GM12878 (cell line): ENCODE data around the gene ACP4. TPM values are rescaled to one million over a fixed set of nuclear protein-coding genes. Genes with fewer than 3 reads are reported as not detected.

ENCODE experiments used
- ASH2L ChIP-seq: fragments of 300-600, 200-600 bp; sonication (generic); IDR thresholded peaks from 2 replicates; pipeline ENCODE4 v1.6.1; 2017; ENCODE audit warnings: low read depth, mild to moderate bottlenecking, borderline replicate concordance
- BCL11A ChIP-seq: IDR thresholded peaks from 2 replicates; pipeline ENCODE4 v1.6.1; 2011; ENCODE audit warnings: low read depth, low read length
- BRCA1 ChIP-seq: IDR thresholded peaks from 2 replicates; pipeline ENCODE4 v1.6.1; 2011; ENCODE audit warnings: low read depth, low read length, improper control_type of control experiment
- CBX3 ChIP-seq: fragments of 200-600 bp; sonication (generic); IDR thresholded peaks from 2 replicates; pipeline ENCODE4 v1.6.1; 2016; ENCODE audit warnings: low read depth, borderline replicate concordance
- ESRRA ChIP-seq: IDR thresholded peaks from 2 replicates; pipeline ENCODE4 v1.6.1; 2012; ENCODE audit warnings: mild to moderate bottlenecking, low read length, improper control_type of control experiment
- KLF5 ChIP-seq: fragments of 450-650 bp; IDR thresholded peaks from 2 replicates; pipeline ENCODE4 v1.6.1; 2014; ENCODE audit warnings: mild to moderate bottlenecking; ENCODE audit not compliant: partially characterized antibody
- MEF2A ChIP-seq: IDR thresholded peaks from 2 replicates; pipeline ENCODE4 v1.6.1; 2011; ENCODE audit warnings: low read depth, mild to moderate bottlenecking, low read length, moderate library complexity; ENCODE audit not compliant: insufficient read depth
- MXI1 ChIP-seq: fragments of 150-350 bp; IDR thresholded peaks from 2 replicates; pipeline ENCODE4 v1.6.1; 2011; ENCODE audit warnings: low read depth, mild to moderate bottlenecking, inconsistent platforms, low read length, improper control_type of control experiment
- MYC ChIP-seq: IDR thresholded peaks from 2 replicates; pipeline ENCODE4 v1.6.1; 2011; ENCODE audit warnings: mild to moderate bottlenecking, low read length, moderate library complexity, inconsistent platforms; ENCODE audit not compliant: insufficient read depth, insufficient replicate concordance, insufficient read length, severe bottlenecking
- NBN ChIP-seq: fragments of 450-650 bp; IDR thresholded peaks from 2 replicates; pipeline ENCODE4 v1.6.1; 2016
- RBBP5 ChIP-seq: fragments of 200-600 bp; sonication (generic); conservative IDR thresholded peaks from 2 replicates; pipeline ENCODE4 v1.6.1; 2016
- RCOR1 ChIP-seq: conservative IDR thresholded peaks from 2 replicates; pipeline ENCODE4 v1.6.1; 2012; ENCODE audit warnings: low read depth, low read length, improper control_type of control experiment
- RELA ChIP-seq: fragments of 450-650 bp; IDR thresholded peaks from 2 replicates; pipeline ENCODE4 v1.8.0; 2014; ENCODE audit warnings: borderline replicate concordance; ENCODE audit not compliant: partially characterized antibody
- TCF12 ChIP-seq: IDR thresholded peaks from 2 replicates; pipeline ENCODE4 v1.6.1; 2011; ENCODE audit warnings: low read depth, mild to moderate bottlenecking, low read length
- TCF3 ChIP-seq: IDR thresholded peaks from 2 replicates; pipeline ENCODE4 v1.6.1; 2012; ENCODE audit warnings: low read depth, mild to moderate bottlenecking, low read length, borderline replicate concordance; ENCODE audit not compliant: insufficient read depth
- YY1 ChIP-seq: IDR thresholded peaks from 2 replicates; pipeline ENCODE4 v1.6.1; 2011; ENCODE audit warnings: low read depth, mild to moderate bottlenecking, low read length
- ZBED1 ChIP-seq: IDR thresholded peaks from 2 replicates; pipeline ENCODE4 v1.6.1; 2016; ENCODE audit warnings: borderline replicate concordance
- polyA plus RNA-seq, 11 experiments: library from polyadenylated mRNA; depleted of rRNA in 4 of 11; unstranded in 6 of 11; stranded (reverse) in 5 of 11; fragments of >200 nt; fragmentation: Nextera tagmentation in 4 of 11; fragmentation: Illumina TruSeq in 1 of 11; extraction: Ambion mirVana in 4 of 11; extraction: Trizol in 1 of 11; gene quantifications; 1 replicate in 1 of 11; 2 replicates in 10 of 11; pipeline versions ENCODE4 v1.2.1 to v1.2.3, GENCODE V29; 2011 to 2016; ENCODE audit warnings: inconsistent platforms in 2 of 11, missing spikeins in 2 of 11, low read depth in 1 of 11
- total RNA-seq, 4 experiments: library from RNA; depleted of rRNA in 3 of 4; stranded (reverse); fragments of >200 nt in 3 of 4; fragmentation: Illumina TruSeq in 1 of 4; extraction: Trizol in 1 of 4; gene quantifications; 2 replicates each; pipeline versions ENCODE4 v1.2.1 to v1.2.3, GENCODE V29; 2013 to 2021
- TF ChIP-seq, protein P1 (sequence below): IDR thresholded peaks from 2 replicates; pipeline ENCODE4 v1.6.1; 2012; ENCODE audit warnings: low read length, inconsistent platforms
- TF ChIP-seq, protein P2 (sequence below): IDR thresholded peaks from 2 replicates; pipeline ENCODE4 v1.6.1; 2012; ENCODE audit warnings: low read depth, low read length, improper control_type of control experiment

The ACP4 gene
- total and polyA plus RNA-seq, 10 of the 15 experiments (the other 5 are each of a cell fraction or from before 2014, with no cell fraction given): not detected

DNA sequence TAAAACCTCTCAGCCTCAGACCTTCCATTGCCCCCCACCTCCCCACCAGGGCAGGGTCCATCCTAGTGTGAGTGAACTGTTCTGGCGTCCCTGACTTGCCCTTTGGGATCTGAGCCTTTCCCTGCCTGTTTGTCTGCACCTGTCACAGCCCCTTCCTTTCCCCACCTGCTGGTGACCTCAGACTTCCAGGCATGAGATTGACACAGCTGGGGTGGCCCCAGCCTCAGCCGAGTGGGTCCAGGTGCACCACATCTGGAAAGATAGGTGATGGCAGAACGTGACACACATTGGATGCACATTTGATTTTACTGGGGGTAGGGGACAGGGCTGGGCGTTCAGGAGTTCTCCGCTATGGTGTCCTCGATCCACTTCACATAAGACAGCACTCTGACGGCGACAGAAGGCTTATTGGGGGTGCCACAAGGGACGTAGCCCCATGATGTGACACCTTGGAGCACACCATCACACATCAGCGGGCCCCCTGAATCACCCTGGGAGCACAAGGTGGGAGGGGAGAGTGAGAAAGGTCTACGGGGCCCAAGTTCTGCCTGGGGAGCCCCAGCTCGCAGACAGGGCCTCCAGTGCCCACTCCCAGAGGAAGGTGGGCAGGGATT lies 28.8 kb downstream of the ACP4 start (continued):
- no peak for TF ChIP-seq ESRRA
- peak; percentile 91 for TF ChIP-seq TCF12
- TF ChIP-seq, protein P1, sequence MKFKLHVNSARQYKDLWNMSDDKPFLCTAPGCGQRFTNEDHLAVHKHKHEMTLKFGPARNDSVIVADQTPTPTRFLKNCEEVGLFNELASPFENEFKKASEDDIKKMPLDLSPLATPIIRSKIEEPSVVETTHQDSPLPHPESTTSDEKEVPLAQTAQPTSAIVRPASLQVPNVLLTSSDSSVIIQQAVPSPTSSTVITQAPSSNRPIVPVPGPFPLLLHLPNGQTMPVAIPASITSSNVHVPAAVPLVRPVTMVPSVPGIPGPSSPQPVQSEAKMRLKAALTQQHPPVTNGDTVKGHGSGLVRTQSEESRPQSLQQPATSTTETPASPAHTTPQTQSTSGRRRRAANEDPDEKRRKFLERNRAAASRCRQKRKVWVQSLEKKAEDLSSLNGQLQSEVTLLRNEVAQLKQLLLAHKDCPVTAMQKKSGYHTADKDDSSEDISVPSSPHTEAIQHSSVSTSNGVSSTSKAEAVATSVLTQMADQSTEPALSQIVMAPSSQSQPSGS: no peak
- peak; percentile 93 for TF ChIP-seq TCF3
- no peak for TF ChIP-seq RCOR1
- TF ChIP-seq MXI1: no peak
- no peak for TF ChIP-seq RELA
- TF ChIP-seq, protein P2, sequence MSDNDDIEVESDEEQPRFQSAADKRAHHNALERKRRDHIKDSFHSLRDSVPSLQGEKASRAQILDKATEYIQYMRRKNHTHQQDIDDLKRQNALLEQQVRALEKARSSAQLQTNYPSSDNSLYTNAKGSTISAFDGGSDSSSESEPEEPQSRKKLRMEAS: no peak
- TF ChIP-seq ASH2L: no peak
- TF ChIP-seq RBBP5: no peak
- no peak for TF ChIP-seq KLF5
- TF ChIP-seq ZBED1: no peak
- TF ChIP-seq BRCA1: no peak
- no peak for TF ChIP-seq BCL11A
- TF ChIP-seq CBX3: no peak
- TF ChIP-seq YY1: no peak
- TF ChIP-seq MEF2A: no peak
- no peak for TF ChIP-seq NBN
- no peak for TF ChIP-seq MYC
